Activated CD8-positive, alpha-beta memory T cell treated with anti-CD3 and anti-CD28 coated beads, Interleukin-2, amount 50 U/mL, for 24 hours (primary cell): ENCODE results near the gene IRX4.

Experiments used
- DNase-seq: peaks from one replicate; pipeline ENCODE4 v3.0.0-alpha.2; 2020; ENCODE audit errors: extremely low read depth

The IRX4 gene

DNA sequence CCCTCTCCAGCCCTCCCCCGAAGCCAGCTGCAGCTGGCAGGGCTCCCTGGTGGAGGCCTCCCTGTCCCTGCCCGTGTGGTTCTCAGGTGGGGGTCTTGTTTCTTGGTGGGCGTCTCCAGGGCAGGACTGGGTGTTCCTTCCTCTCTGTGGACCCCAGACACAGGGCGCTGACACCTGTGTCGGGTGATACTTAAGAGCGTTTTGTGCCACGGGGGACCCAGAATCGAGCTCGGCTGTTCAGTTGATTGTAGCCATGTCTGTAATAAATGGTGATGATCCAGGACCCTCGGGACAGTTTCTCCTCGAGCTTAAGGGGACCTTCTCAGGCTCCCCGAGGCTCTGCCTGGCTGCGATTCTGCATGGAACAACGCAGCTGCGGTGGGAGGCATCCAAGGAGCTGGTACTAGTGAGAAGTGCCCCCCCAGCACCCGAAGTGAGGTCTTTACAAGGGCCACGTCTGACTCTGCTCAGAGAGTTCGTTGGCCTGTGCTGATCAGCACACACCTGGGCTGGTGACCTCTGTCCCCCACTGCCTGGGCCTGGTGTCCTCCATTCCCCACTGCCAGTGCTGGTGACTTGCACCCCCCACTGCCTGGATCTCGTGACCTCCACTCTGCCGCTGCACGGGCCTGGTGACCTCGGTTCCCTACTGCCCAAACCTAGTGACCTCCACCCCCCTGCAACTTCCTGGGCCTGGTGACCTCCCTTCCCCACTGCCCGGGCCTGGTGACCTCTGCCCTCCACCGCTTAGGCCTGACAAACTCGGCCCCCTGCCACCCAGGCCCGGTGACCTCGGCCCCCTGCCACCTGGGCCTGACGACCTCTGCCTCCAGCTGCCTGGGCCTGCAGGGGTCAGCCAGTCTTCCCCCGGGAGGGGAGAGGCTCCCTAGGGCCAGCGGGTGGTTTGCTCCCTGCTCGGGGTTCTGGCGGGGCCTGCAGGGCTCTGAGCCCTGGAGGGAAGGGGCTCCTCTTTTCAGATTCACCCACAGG lies 45.5 kb downstream of the IRX4 start:
- no peak for DNase-seq

DNA sequence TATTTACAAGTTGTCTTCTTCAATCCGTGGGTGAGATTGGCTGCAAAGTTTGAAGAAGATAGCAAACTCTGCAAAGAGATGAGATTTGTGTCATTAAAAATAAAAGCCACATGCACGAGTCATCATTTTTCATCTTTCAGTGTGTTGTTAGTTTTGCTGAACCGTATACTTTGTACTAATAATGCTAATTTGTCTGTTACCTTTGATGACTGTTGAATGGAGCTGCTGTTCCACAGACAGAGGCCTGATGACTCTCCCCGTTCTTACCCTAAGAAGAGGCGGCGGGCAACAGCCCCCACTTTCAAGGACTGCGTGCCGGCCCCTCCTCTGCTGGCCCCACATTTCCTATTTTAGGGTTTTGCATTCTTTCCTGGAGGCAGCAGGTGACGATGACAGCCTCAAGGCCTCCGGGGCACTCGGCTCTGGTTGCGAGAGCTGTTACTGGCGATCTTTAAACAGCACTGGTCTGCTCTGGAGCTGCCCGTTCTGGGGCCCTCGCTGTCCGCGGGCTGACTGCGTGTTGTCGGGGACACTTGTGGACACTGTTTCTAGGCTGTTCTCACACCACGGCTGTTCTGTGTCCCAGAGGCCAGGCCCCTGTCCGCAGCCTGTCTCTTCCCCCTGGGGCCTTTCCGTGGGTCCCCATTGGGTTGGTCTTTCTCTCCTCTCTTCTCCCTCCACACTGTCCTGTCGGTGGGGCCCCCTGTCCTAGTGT lies 46.4 kb downstream of the IRX4 start:
- no peak for DNase-seq

DNA sequence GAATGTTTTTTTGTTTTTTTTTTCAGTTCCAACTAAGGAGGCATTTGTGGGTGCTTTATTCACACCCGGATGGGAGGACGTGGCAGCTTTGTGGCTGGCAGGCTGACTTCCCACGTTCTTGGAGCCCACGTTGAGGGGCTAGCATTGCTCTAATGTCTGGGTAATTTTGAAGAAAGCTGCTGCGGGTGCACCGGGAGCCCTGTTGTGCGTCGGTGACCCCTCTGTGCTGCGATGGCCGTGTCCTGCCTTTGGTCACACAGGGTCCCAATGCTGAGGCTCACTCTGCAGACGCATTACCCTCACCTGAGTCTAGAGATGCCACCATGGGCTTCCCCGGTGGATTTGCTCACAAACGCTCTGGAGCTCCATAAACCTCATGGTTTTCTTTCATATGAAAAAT lies 47.3 kb downstream of the IRX4 start:
- DNase-seq = no peak

DNA sequence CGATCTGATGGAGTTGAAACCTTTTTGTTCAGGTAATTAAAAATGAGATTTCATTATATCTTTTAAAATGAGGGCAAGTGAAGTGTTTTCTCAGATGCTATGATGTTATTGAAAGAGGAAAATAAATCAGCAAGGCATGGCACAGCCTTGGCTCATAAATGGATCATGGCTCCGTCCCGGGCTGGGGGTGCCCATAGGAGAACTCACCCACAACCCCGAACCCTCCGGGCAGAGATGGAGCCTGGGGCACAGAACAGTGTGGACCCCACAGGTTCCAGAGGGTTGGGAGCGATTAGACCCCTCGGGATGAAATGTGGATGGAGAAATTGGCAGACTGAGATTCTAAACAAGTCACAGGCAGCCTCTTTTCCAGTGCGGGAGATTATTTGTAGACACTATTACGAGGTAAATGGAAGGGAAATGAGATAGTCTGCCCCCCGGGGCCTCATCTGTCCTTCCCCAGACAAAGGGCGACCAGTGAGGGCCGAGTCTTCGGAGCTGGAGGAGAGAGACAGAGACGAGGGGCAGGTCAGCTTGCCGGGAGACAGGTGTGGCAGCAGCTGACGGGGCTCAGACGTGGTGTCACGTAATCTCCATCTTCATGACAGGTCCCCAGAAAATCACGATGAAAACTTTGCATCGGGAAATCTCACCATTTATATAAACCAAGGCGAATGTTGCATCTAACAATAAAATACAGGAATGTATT lies 47.9 kb downstream of the IRX4 start:
- DNase-seq = no peak

GRCh38 chr5:1834022-1834551 lies 48.6 kb downstream of the IRX4 start:
- no peak for DNase-seq

- no peak for DNase-seq
Observed at GRCh38 chr5:1833264-1834021, 49.3 kb downstream of the IRX4 start.

- no peak for DNase-seq
Observed at GRCh38 chr5:1832511-1833250, 50.0 kb downstream of the IRX4 start.

GRCh38 chr5:1831677-1832313 lies 50.9 kb downstream of the IRX4 start:
- no peak for DNase-seq

DNA sequence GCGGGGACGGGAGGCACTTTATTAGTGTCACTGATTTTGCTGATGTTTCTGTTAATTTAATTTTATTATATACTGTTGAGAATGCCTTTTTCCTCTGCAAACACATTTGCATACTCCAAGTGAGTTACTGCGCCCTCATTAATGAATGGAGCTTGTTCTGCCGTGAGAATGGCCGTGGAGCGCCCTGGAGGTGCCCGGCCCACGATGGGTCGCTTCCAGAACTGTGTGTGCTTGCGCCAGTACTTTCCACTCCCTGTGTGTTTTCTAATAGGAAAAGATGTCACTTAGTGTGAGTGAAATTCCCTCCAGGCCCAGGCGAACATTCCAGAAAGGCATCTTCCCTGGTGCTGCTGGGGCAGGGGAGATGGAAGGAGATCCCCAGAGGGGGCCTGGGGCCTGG lies 51.5 kb downstream of the IRX4 start:
- no peak for DNase-seq

- no peak for DNase-seq
Observed at GRCh38 chr5:1830571-1831228, 52.0 kb downstream of the IRX4 start.

- no peak for DNase-seq
Observed at GRCh38 chr5:1827886-1828397, 54.8 kb downstream of the IRX4 start.
